Neural progenitor cell (in vitro differentiated cells): ENCODE data around the gene FAM89B.

Experiments used
- EZH2 ChIP-seq: fragments of 200-600 bp; sonication (generic); IDR thresholded peaks from 2 replicates; pipeline ENCODE4 v1.6.1; 2017; ENCODE audit warnings: antibody characterized with exemption, mild to moderate bottlenecking, moderate library complexity
- TF ChIP-seq, protein P1 (sequence below): fragments of 200-600 bp; sonication (generic); IDR thresholded peaks from 2 replicates; pipeline ENCODE4 v1.5.1; 2017; ENCODE audit warnings: antibody characterized with exemption, mild to moderate bottlenecking

DNA sequence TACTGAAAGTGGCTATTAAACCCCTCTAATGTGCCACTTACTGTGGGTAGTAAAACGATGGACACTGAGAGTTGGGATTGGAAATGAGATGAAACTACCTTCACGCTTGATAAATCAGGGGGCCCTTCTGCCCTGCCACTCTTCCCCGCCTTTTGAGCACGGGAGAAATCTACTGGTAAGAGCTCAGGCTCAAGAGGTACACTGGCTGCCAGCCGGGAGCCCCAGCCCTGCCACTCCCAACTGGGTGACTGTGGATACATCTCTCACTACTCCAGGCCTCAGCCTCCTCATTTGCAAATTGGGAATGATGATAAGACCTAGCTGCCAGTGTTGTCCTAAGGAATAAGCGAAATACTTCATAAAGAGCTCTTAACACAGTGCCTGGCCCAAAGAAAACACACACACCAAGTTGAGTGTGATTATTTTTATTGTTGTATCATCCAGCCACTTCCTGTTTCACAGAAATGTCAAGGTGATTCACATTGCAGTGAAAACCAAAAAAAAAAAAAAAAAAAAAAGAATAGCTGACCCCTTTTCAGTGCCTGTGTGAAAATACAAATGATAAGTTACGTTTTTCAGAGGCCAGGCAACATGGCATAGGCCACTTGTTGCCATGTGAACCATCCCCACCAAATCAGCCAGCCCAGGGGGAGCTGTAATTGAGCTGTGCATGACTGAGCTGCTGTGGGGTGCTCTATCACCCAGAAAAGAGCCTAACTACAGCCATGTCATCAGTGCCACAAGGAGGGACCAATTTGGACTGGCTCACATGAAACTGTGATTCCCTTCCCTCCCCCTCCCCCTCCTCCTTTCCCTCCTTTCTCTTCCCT is 6.5 kb upstream of the FAM89B start:
- no peak for TF ChIP-seq EZH2
- TF ChIP-seq, protein P1, sequence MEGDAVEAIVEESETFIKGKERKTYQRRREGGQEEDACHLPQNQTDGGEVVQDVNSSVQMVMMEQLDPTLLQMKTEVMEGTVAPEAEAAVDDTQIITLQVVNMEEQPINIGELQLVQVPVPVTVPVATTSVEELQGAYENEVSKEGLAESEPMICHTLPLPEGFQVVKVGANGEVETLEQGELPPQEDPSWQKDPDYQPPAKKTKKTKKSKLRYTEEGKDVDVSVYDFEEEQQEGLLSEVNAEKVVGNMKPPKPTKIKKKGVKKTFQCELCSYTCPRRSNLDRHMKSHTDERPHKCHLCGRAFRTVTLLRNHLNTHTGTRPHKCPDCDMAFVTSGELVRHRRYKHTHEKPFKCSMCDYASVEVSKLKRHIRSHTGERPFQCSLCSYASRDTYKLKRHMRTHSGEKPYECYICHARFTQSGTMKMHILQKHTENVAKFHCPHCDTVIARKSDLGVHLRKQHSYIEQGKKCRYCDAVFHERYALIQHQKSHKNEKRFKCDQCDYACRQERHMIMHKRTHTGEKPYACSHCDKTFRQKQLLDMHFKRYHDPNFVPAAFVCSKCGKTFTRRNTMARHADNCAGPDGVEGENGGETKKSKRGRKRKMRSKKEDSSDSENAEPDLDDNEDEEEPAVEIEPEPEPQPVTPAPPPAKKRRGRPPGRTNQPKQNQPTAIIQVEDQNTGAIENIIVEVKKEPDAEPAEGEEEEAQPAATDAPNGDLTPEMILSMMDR: no peak
